ENCODE data around the gene CHTF18. TPM values are rescaled to one million over a fixed set of nuclear protein-coding genes. Genes with fewer than 3 reads are reported as not detected.

The CHTF18 gene
- total RNA-seq, 1 experiment from 2014 or later, result 120 TPM

GRCh38 chr16:776824-777223 lies 11.6 kb upstream of the CHTF18 start:
- peaks cover 3% of the 10 kb centered on the region for H4K20me1 ChIP-seq (ENCODE audit: control insufficient read depth, insufficient read depth, insufficient read length)
- WGBS (ENCODE audit: extremely low coverage, insufficient read length, low lambda C conversion rate), result no CpG with 5 or more reads among the region's 9 CpGs
- H3K23ac ChIP-seq (ENCODE audit: insufficient read length, low read depth, low read length), result no peak overlapping the region
- H3K9me3 ChIP-seq (ENCODE audit: control insufficient read depth, low read depth, low read length), result no peaks in the 10 kb centered on the region
- H3K79me1 ChIP-seq (ENCODE audit: insufficient read depth, low read depth, low read length, poor library complexity, severe bottlenecking), result no peaks in the 10 kb centered on the region
- Mint-ChIP-seq H3K9me3 (no peaks in the 10 kb centered on the region), H3K4me1 (no peaks in the 10 kb centered on the region), H3K36me3 (ENCODE audit: insufficient read depth in 1 of 3, low read depth in 3 of 3) (no peaks in the 10 kb centered on the region), H3K27me3 (ENCODE audit: low read depth) (peaks cover 29% of the 10 kb centered on the region), H3K27ac (no peak overlapping the region; a peak in 1 of 7 replicates), H3K4me3 (no peak overlapping the region)
- H2BK5ac ChIP-seq (ENCODE audit: insufficient read length, low read length), result no peak overlapping the region
- H4K91ac ChIP-seq (ENCODE audit: insufficient read length, low read depth, low read length), result no peak overlapping the region
- no peak overlapping the region for H2BK20ac ChIP-seq (ENCODE audit: low read depth, low read length, poor library complexity, severe bottlenecking)
- H2AK5ac ChIP-seq (ENCODE audit: insufficient read length, low read length), result no peak overlapping the region
- H4K5ac ChIP-seq (ENCODE audit: insufficient read length, low read depth, low read length), result no peak overlapping the region
- no peaks in the 10 kb centered on the region for H3K23me2 ChIP-seq (ENCODE audit: insufficient read length, low read depth, low read length, poor library complexity, severe bottlenecking)
- no peak overlapping the region for H3K14ac ChIP-seq (ENCODE audit: insufficient read depth, low read length)
- TF ChIP-seq CTCF (conservative IDR thresholded peaks at IDR 0.05), result no peak
- no peaks in the 10 kb centered on the region for H3K79me2 ChIP-seq (ENCODE audit: insufficient read depth, low read length)
- no peak overlapping the region for H2BK15ac ChIP-seq (ENCODE audit: low read depth, low read length)
- no peak overlapping the region for H3K4ac ChIP-seq (ENCODE audit: low read depth, low read length)
- H3K4me1 ChIP-seq (ENCODE audit: insufficient read depth, low read length), result no peaks in the 10 kb centered on the region
- no peak overlapping the region for H3K9ac ChIP-seq (ENCODE audit: extremely low read depth, insufficient read length, low read length)
- no peak for DNase-seq
- H3K56ac ChIP-seq (ENCODE audit: insufficient read length, low read depth, low read length), result no peak overlapping the region
- no peak overlapping the region for H4K8ac ChIP-seq (replicated peaks; ENCODE audit: insufficient read length, low read depth, low read length)
- no peak overlapping the region for H2AFZ ChIP-seq (ENCODE audit: low read length)
- H2BK12ac ChIP-seq (ENCODE audit: insufficient read length, low read depth, low read length), result no peak overlapping the region
- no peak overlapping the region for H2BK120ac ChIP-seq (ENCODE audit: low read depth, low read length, poor library complexity, severe bottlenecking)
- H3K27me3 ChIP-seq (ENCODE audit: insufficient read depth, low read length), result no peaks in the 10 kb centered on the region; the same call in 1 of the 2 replicates
- no peak overlapping the region for H3K18ac ChIP-seq (ENCODE audit: insufficient read length, low read depth, low read length)
- H3T11ph ChIP-seq (ENCODE audit: low read length), result no peak overlapping the region
- no peak overlapping the region for H3K4me2 ChIP-seq (ENCODE audit: insufficient read depth, insufficient read length, low read length)
- H3K27ac ChIP-seq (ENCODE audit: insufficient read length, low read depth, low read length), result no peak overlapping the region
